Measurements from ENCODE around the gene UTP11.
A peak's percentile ranks its signal among the peaks of the same experiment; 100 is the strongest.
"Not testable (repeated sequence)": the region's sequence is repeated elsewhere in the genome, so short reads cannot be mapped to it uniquely, and the experiment has no call there.

Gene UTP11

GRCh38 chr1:38012363-38013226 is at the start of gene UTP11:
Gene UTP11, plus strand, starts transcription at chr1:38012734. Its CDS starts 69 bp downstream, at chr1:38012803.
- DNase-seq (ENCODE audit: low read depth), result peak; percentile 100

GRCh38 chr1:37964106-37964505 is 48.4 kb upstream of the UTP11 start:
- not testable (repeated sequence) for DNase-seq (ENCODE audit: low read depth)

GRCh38 chr1:37965301-37965700 is 47.2 kb upstream of the UTP11 start:
- no peak for DNase-seq (ENCODE audit: low read depth)

- not testable (repeated sequence) for DNase-seq (ENCODE audit: low read depth)
Measured at GRCh38 chr1:37973684-37974083, 38.9 kb upstream of the UTP11 start.

- DNase-seq (ENCODE audit: low read depth), result no peak
Measured at GRCh38 chr1:37974567-37974966, 38.0 kb upstream of the UTP11 start.

GRCh38 chr1:37975083-37975482 is 37.5 kb upstream of the UTP11 start:
- peak; percentile 73 for DNase-seq (ENCODE audit: low read depth)

- DNase-seq (ENCODE audit: low read depth), result no peak
Measured at GRCh38 chr1:37978541-37978940, 34.0 kb upstream of the UTP11 start.

GRCh38 chr1:37983546-37983945 is 29.0 kb upstream of the UTP11 start:
- DNase-seq (ENCODE audit: low read depth), result no peak

- no peak for DNase-seq (ENCODE audit: low read depth)
Measured at GRCh38 chr1:37987679-37988078, 24.9 kb upstream of the UTP11 start.

GRCh38 chr1:37989361-37989930 is 23.1 kb upstream of the UTP11 start:
- DNase-seq (ENCODE audit: low read depth), result peak; percentile 59

GRCh38 chr1:37994886-37995566 is 17.5 kb upstream of the UTP11 start:
- DNase-seq (ENCODE audit: low read depth), result no peak

- peak; percentile 88 for DNase-seq (ENCODE audit: low read depth)
Measured at GRCh38 chr1:37995751-37996345, 16.7 kb upstream of the UTP11 start.

- no peak for DNase-seq (ENCODE audit: low read depth)
Measured at GRCh38 chr1:37997256-37998088, 15.1 kb upstream of the UTP11 start.

GRCh38 chr1:37998089-37998808 is 14.3 kb upstream of the UTP11 start:
- no peak for DNase-seq (ENCODE audit: low read depth)

- no peak for DNase-seq (ENCODE audit: low read depth)
Measured at GRCh38 chr1:37998913-37999429, 13.6 kb upstream of the UTP11 start.

GRCh38 chr1:37999430-38000232 is 12.9 kb upstream of the UTP11 start:
- peak; percentile 84 for DNase-seq (ENCODE audit: low read depth)

- DNase-seq (ENCODE audit: low read depth), result no peak
Measured at GRCh38 chr1:38000233-38000528, 12.4 kb upstream of the UTP11 start.

- peak; percentile 90 for DNase-seq (ENCODE audit: low read depth)
Measured at GRCh38 chr1:38000529-38001455, 11.7 kb upstream of the UTP11 start.

Data from EH (cell line).